Measurements from ENCODE around the gene HNRNPA3. TPM values are rescaled to one million over a fixed set of nuclear protein-coding genes. Genes with fewer than 3 reads are reported as not detected.
A peak's percentile ranks its signal among the peaks of the same experiment; 100 is the strongest.

Gene HNRNPA3
- total and polyA plus RNA-seq, 2 of the 13 experiments (the other 11 are each of a cell fraction or from before 2014, with no cell fraction given), result 73.3 to 97.7 TPM

DNA sequence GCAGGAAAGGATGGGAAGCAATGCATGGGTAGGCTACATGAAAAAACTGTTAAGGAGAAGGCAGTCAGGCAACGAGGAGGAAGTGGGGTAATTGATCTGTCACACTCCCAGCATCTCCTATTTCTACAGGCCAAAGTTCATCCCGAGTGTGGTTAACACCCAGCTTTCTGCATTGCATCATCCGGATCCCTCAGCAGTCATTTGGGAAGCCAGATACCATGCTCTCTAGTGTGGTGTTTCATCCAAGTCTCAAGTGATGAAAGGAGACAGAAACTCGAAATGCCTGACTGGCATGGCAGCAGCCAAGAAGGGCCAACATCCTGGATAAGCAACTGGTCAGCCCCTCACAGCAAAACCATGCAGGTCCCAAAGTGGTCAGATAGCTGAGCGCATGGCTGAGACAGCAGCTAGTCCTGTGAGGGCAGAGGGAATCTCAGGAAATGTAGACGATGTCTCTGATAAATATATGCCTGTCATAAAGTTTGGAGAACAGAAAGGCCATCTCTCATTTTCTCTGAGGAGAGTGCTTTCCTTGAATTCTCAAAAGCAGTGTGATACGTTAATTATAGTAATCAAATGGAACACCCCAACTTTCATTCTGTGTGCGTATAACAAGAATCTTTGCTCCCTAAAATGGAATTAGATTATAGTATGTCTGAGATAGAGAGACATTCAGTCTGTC is 24.8 kb upstream of the HNRNPA3 start (continued):
- TF ChIP-seq, protein P1, sequence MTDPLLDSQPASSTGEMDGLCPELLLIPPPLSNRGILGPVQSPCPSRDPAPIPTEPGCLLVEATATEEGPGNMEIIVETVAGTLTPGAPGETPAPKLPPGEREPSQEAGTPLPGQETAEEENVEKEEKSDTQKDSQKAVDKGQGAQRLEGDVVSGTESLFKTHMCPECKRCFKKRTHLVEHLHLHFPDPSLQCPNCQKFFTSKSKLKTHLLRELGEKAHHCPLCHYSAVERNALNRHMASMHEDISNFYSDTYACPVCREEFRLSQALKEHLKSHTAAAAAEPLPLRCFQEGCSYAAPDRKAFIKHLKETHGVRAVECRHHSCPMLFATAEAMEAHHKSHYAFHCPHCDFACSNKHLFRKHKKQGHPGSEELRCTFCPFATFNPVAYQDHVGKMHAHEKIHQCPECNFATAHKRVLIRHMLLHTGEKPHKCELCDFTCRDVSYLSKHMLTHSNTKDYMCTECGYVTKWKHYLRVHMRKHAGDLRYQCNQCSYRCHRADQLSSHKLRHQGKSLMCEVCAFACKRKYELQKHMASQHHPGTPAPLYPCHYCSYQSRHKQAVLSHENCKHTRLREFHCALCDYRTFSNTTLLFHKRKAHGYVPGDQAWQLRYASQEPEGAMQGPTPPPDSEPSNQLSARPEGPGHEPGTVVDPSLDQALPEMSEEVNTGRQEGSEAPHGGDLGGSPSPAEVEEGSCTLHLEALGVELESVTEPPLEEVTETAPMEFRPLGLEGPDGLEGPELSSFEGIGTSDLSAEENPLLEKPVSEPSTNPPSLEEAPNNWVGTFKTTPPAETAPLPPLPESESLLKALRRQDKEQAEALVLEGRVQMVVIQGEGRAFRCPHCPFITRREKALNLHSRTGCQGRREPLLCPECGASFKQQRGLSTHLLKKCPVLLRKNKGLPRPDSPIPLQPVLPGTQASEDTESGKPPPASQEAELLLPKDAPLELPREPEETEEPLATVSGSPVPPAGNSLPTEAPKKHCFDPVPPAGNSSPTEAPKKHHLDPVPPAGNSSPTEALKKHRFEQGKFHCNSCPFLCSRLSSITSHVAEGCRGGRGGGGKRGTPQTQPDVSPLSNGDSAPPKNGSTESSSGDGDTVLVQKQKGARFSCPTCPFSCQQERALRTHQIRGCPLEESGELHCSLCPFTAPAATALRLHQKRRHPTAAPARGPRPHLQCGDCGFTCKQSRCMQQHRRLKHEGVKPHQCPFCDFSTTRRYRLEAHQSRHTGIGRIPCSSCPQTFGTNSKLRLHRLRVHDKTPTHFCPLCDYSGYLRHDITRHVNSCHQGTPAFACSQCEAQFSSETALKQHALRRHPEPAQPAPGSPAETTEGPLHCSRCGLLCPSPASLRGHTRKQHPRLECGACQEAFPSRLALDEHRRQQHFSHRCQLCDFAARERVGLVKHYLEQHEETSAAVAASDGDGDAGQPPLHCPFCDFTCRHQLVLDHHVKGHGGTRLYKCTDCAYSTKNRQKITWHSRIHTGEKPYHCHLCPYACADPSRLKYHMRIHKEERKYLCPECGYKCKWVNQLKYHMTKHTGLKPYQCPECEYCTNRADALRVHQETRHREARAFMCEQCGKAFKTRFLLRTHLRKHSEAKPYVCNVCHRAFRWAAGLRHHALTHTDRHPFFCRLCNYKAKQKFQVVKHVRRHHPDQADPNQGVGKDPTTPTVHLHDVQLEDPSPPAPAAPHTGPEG (CRISPR knock-in tag; IDR thresholded peaks at IDR 0.05), result no peak
- TF ChIP-seq ZNF563 (CRISPR knock-in tag; IDR thresholded peaks at IDR 0.05), result no peak; the same call in 1 of the 2 replicates
- no peak for TF ChIP-seq ZNF138 (CRISPR knock-in tag; IDR thresholded peaks at IDR 0.05; ENCODE audit: low read depth)
- TF ChIP-seq ZNF484 (CRISPR knock-in tag; IDR thresholded peaks at IDR 0.05; ENCODE audit: borderline replicate concordance, low read depth), result no peak
- no peak for TF ChIP-seq SMARCC2 (IDR thresholded peaks at IDR 0.05)
- TF ChIP-seq XRCC5 (optimal IDR thresholded peaks at IDR 0.05; ENCODE audit: low read length), result peak; percentile 92
- no peak for TF ChIP-seq ZNF720 (CRISPR knock-in tag; IDR thresholded peaks at IDR 0.05)
- TF ChIP-seq REL (CRISPR knock-in tag; conservative IDR thresholded peaks at IDR 0.05), result no peak
- TF ChIP-seq, protein P2, sequence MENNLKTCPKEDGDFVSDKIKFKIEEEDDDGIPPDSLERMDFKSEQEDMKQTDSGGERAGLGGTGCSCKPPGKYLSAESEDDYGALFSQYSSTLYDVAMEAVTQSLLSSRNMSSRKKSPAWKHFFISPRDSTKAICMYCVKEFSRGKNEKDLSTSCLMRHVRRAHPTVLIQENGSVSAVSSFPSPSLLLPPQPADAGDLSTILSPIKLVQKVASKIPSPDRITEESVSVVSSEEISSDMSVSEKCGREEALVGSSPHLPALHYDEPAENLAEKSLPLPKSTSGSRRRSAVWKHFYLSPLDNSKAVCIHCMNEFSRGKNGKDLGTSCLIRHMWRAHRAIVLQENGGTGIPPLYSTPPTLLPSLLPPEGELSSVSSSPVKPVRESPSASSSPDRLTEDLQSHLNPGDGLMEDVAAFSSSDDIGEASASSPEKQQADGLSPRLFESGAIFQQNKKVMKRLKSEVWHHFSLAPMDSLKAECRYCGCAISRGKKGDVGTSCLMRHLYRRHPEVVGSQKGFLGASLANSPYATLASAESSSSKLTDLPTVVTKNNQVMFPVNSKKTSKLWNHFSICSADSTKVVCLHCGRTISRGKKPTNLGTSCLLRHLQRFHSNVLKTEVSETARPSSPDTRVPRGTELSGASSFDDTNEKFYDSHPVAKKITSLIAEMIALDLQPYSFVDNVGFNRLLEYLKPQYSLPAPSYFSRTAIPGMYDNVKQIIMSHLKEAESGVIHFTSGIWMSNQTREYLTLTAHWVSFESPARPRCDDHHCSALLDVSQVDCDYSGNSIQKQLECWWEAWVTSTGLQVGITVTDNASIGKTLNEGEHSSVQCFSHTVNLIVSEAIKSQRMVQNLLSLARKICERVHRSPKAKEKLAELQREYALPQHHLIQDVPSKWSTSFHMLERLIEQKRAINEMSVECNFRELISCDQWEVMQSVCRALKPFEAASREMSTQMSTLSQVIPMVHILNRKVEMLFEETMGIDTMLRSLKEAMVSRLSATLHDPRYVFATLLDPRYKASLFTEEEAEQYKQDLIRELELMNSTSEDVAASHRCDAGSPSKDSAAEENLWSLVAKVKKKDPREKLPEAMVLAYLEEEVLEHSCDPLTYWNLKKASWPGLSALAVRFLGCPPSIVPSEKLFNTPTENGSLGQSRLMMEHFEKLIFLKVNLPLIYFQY (CRISPR knock-in tag; IDR thresholded peaks at IDR 0.05; ENCODE audit: borderline replicate concordance), result no peak; the same call in 1 of the 2 replicates
- TF ChIP-seq ARNTL (CRISPR knock-in tag; IDR thresholded peaks at IDR 0.05), result peak; percentile 81
- peak; percentile 85; the same call in 1 of the 2 replicates for TF ChIP-seq MIER2 (CRISPR knock-in tag; IDR thresholded peaks at IDR 0.05)
- peak; percentile 54; the same call in 1 of the 2 replicates for TF ChIP-seq MBD4 (IDR thresholded peaks at IDR 0.05; ENCODE audit: borderline replicate concordance, low read length)
- TF ChIP-seq ZFP41 (CRISPR knock-in tag; IDR thresholded peaks at IDR 0.05; ENCODE audit: borderline replicate concordance), result no peak
- TF ChIP-seq ARID2 (CRISPR knock-in tag; IDR thresholded peaks at IDR 0.05; ENCODE audit: borderline replicate concordance), result peak; percentile 87; the same call in 1 of the 2 replicates
- TF ChIP-seq GATAD2A (CRISPR knock-in tag; IDR thresholded peaks at IDR 0.05), result peak; percentile 100
- TF ChIP-seq, protein P3, sequence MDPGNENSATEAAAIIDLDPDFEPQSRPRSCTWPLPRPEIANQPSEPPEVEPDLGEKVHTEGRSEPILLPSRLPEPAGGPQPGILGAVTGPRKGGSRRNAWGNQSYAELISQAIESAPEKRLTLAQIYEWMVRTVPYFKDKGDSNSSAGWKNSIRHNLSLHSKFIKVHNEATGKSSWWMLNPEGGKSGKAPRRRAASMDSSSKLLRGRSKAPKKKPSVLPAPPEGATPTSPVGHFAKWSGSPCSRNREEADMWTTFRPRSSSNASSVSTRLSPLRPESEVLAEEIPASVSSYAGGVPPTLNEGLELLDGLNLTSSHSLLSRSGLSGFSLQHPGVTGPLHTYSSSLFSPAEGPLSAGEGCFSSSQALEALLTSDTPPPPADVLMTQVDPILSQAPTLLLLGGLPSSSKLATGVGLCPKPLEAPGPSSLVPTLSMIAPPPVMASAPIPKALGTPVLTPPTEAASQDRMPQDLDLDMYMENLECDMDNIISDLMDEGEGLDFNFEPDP (CRISPR knock-in tag; conservative IDR thresholded peaks at IDR 0.05), result no peak
- TF ChIP-seq, protein P4, sequence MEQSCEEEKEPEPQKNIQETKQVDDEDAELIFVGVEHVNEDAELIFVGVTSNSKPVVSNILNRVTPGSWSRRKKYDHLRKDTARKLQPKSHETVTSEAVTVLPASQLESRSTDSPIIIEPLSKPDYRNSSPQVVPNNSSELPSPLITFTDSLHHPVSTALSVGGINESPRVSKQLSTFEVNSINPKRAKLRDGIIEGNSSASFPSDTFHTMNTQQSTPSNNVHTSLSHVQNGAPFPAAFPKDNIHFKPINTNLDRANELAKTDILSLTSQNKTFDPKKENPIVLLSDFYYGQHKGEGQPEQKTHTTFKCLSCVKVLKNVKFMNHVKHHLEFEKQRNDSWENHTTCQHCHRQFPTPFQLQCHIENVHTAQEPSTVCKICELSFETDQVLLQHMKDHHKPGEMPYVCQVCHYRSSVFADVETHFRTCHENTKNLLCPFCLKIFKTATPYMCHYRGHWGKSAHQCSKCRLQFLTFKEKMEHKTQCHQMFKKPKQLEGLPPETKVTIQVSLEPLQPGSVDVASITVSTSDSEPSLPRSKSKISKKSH (CRISPR knock-in tag; IDR thresholded peaks at IDR 0.05; ENCODE audit: borderline replicate concordance), result no peak

Measured in HepG2 (cell line).